WTC11 (cell line): Measurements from ENCODE around the gene SUPT3H.

Experiments used
- FOXJ3 ChIP-seq: sonication (generic); formaldehyde crosslinking; IDR thresholded peaks from 2 replicates; pipeline ENCODE4 v1.9.0; 2021; ENCODE audit warnings: missing genetic modification reagents, mild to moderate bottlenecking, borderline replicate concordance
- TF ChIP-seq, protein P1 (sequence below): sonication (generic); formaldehyde crosslinking; IDR thresholded peaks from 2 replicates; pipeline ENCODE4 v1.8.1; 2023; ENCODE audit warnings: mild to moderate bottlenecking, missing genetic modification reagents, moderate library complexity
- TF ChIP-seq, protein P2 (sequence below): fragments of 200-600 bp; IDR thresholded peaks from 2 replicates; pipeline ENCODE4 v1.8.0; 2022; ENCODE audit warnings: antibody characterized with exemption

DNA sequence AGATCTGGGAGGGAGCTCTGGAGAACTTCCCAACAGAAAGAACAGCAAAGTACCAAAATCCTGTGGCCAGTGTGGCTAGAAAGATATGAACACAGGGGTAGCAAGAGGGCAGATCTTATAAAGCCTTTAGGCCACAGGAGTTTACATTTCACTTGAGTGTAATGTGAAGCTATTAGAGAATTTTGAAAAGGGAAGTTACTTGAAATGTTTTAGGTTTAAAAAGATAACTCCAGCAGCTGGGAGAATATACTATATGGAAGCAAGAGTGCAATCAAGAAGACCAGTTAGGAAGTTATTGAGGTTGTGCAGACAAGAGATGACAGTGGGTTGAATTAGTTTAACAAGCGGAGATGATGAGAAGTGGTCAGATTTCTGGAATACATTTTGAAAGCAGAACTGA, 7.9 kb downstream of the SUPT3H start:
- TF ChIP-seq, protein P1, sequence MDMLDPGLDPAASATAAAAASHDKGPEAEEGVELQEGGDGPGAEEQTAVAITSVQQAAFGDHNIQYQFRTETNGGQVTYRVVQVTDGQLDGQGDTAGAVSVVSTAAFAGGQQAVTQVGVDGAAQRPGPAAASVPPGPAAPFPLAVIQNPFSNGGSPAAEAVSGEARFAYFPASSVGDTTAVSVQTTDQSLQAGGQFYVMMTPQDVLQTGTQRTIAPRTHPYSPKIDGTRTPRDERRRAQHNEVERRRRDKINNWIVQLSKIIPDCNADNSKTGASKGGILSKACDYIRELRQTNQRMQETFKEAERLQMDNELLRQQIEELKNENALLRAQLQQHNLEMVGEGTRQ: no peak
- TF ChIP-seq FOXJ3 (CRISPR knock-in tag): no peak
- TF ChIP-seq, protein P2, sequence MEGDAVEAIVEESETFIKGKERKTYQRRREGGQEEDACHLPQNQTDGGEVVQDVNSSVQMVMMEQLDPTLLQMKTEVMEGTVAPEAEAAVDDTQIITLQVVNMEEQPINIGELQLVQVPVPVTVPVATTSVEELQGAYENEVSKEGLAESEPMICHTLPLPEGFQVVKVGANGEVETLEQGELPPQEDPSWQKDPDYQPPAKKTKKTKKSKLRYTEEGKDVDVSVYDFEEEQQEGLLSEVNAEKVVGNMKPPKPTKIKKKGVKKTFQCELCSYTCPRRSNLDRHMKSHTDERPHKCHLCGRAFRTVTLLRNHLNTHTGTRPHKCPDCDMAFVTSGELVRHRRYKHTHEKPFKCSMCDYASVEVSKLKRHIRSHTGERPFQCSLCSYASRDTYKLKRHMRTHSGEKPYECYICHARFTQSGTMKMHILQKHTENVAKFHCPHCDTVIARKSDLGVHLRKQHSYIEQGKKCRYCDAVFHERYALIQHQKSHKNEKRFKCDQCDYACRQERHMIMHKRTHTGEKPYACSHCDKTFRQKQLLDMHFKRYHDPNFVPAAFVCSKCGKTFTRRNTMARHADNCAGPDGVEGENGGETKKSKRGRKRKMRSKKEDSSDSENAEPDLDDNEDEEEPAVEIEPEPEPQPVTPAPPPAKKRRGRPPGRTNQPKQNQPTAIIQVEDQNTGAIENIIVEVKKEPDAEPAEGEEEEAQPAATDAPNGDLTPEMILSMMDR: no peak
